ENCODE data around the gene COL4A2. TPM values are rescaled to one million over a fixed set of nuclear protein-coding genes. Genes with fewer than 3 reads are reported as not detected.
A peak's percentile ranks its signal among the peaks of the same experiment; 100 is the strongest.

COL4A2 gene
- total RNA-seq, 1 donor from 2014 or later, result 1,556 TPM

DNA sequence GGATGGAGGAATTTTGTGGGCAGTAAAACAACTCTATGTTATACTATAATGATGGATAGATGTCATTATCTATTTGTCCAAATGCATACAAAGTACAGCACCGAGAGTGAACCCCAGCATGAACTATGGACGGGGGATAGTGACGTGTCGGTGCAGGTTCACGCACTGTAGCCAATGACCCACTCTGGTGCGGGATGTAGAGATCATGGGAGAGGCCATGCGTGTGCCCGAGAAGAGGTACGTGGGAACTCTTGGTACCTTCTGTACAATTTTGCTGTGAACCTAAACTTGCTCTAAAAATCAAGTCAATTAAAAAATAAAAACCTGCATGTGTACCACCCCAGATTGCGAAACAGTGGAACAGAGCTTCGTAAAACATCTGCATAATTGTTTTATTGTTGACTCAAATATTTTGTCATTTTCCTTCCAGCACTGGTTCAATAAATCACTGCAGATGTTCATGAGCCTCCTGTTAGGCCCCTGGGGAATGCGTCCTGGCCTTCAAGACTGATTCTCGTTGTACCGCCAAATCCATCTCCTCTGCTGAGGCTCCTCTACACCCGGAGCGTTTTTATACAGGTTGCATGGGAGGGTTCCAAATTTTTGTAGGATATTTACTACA, 31.0 kb upstream of the COL4A2 start:
- H3K9me3 Mint-ChIP-seq (ENCODE audit: unreplicated experiment), result no peaks in the 10 kb centered on the region
- no peak overlapping the region for H3K4me3 Mint-ChIP-seq (ENCODE audit: unreplicated experiment)
- H3K27me3 Mint-ChIP-seq (ENCODE audit: unreplicated experiment), result peaks cover 9% of the 10 kb centered on the region
- no peak overlapping the region for H3K27ac Mint-ChIP-seq (ENCODE audit: unreplicated experiment)
- no peak for DNase-seq (ENCODE audit: low spot score)
- TF ChIP-seq, protein P1, sequence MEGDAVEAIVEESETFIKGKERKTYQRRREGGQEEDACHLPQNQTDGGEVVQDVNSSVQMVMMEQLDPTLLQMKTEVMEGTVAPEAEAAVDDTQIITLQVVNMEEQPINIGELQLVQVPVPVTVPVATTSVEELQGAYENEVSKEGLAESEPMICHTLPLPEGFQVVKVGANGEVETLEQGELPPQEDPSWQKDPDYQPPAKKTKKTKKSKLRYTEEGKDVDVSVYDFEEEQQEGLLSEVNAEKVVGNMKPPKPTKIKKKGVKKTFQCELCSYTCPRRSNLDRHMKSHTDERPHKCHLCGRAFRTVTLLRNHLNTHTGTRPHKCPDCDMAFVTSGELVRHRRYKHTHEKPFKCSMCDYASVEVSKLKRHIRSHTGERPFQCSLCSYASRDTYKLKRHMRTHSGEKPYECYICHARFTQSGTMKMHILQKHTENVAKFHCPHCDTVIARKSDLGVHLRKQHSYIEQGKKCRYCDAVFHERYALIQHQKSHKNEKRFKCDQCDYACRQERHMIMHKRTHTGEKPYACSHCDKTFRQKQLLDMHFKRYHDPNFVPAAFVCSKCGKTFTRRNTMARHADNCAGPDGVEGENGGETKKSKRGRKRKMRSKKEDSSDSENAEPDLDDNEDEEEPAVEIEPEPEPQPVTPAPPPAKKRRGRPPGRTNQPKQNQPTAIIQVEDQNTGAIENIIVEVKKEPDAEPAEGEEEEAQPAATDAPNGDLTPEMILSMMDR (IDR thresholded peaks at IDR 0.05; ENCODE audit: unreplicated experiment), result no peak
- H3K36me3 Mint-ChIP-seq (ENCODE audit: low read depth, unreplicated experiment), result peaks cover 42% of the 10 kb centered on the region
- H3K4me1 Mint-ChIP-seq (ENCODE audit: unreplicated experiment), result peaks cover 62% of the 10 kb centered on the region

DNA sequence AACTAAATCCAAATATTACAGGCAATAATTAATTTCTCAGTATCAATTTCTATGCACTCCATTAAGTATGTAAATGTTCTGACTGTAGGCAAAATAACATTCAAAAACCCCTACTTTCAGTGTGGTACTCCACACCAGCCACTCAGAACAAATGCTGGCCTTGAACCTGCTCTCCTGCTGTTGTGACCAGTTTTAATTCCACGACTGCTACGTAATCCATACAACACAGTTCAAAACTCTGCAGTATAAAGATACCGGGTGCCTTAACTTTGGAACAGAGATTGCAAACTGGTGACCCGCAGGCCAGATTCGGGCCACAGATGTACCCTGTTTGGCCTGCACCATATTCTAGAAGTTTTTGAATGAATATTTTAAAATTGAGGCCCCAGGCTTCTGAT, 30.5 kb upstream of the COL4A2 start:
- Mint-ChIP-seq H3K4me3 (ENCODE audit: unreplicated experiment) (no peak overlapping the region), H3K27ac (ENCODE audit: unreplicated experiment) (no peak overlapping the region), H3K27me3 (ENCODE audit: unreplicated experiment) (peaks cover 10% of the 10 kb centered on the region), H3K9me3 (ENCODE audit: unreplicated experiment) (no peaks in the 10 kb centered on the region), H3K36me3 (ENCODE audit: low read depth, unreplicated experiment) (peaks cover 45% of the 10 kb centered on the region), H3K4me1 (ENCODE audit: unreplicated experiment) (peaks cover 61% of the 10 kb centered on the region)
- DNase-seq (ENCODE audit: low spot score), result no peak
- TF ChIP-seq, protein P1 (IDR thresholded peaks at IDR 0.05; ENCODE audit: unreplicated experiment), result no peak

DNA sequence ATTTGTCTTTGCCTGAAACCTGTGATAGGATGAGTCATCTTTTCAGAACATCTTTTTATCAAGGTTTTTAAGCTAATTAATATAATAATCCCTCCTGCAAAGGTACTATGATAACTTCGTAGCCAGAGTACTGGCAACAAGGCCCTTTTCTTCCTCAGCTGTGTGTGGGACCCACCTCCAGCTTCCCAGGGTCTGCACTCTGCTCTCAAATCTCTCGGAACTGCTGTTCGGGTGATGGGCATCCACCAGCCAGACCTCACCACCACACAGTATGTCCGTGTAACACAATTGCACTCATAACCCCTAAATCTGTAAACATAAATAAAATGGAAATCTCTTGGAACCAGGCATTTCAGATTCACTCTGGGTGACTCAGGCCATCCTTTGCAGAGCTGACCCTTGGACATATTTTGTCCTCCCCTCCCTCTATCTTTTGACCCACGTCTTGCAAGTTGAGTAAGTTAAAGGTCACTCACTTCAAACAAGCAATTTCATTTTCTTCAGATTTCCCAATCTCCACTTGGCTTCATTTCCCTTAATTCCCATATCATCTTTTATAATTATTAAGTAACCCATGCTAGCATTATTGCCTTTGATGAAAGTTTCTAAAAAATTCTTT, 29.6 kb upstream of the COL4A2 start:
- peaks cover 63% of the 10 kb centered on the region for H3K4me1 Mint-ChIP-seq (ENCODE audit: unreplicated experiment)
- H3K27ac Mint-ChIP-seq (ENCODE audit: unreplicated experiment), result no peak overlapping the region

DNA sequence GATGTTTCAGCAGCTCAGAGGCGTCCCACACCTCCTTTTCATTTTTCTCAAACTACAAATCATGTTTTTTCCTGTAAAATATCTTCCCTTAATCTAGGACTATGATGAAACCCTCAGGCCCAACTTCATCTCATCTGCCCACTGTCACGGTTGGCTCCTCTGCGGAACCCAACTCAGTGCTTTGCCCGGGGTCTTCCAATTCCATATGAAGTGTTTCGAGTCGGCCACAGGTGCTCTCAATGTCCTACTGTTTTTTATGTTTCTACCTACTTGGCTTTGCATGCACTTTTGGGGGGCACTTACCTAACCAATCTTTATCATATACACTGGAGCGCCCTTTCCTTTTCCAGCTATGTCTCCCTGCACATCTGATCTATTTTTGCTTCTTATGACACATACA, 28.2 kb upstream of the COL4A2 start:
- peaks cover 16% of the 10 kb centered on the region for H3K27me3 Mint-ChIP-seq (ENCODE audit: unreplicated experiment)
- H3K9me3 Mint-ChIP-seq (ENCODE audit: unreplicated experiment), result no peaks in the 10 kb centered on the region
- peak overlapping the region; percentile 22 for H3K27ac Mint-ChIP-seq (ENCODE audit: unreplicated experiment)
- DNase-seq (ENCODE audit: low spot score), result no peak
- H3K4me1 Mint-ChIP-seq (ENCODE audit: unreplicated experiment), result peaks cover 62% of the 10 kb centered on the region
- no peak overlapping the region for H3K4me3 Mint-ChIP-seq (ENCODE audit: unreplicated experiment)
- H3K36me3 Mint-ChIP-seq (ENCODE audit: low read depth, unreplicated experiment), result peaks cover 50% of the 10 kb centered on the region
- TF ChIP-seq, protein P1 (IDR thresholded peaks at IDR 0.05; ENCODE audit: unreplicated experiment), result no peak

More for the DNA sequence above, 29.6 kb upstream of the COL4A2 start:
- no peak for DNase-seq (ENCODE audit: low spot score)
- no peaks in the 10 kb centered on the region for H3K9me3 Mint-ChIP-seq (ENCODE audit: unreplicated experiment)
- peaks cover 48% of the 10 kb centered on the region for H3K36me3 Mint-ChIP-seq (ENCODE audit: low read depth, unreplicated experiment)
- peaks cover 13% of the 10 kb centered on the region for H3K27me3 Mint-ChIP-seq (ENCODE audit: unreplicated experiment)
- no peak overlapping the region for H3K4me3 Mint-ChIP-seq (ENCODE audit: unreplicated experiment)
- TF ChIP-seq, protein P1 (IDR thresholded peaks at IDR 0.05; ENCODE audit: unreplicated experiment), result no peak

DNA sequence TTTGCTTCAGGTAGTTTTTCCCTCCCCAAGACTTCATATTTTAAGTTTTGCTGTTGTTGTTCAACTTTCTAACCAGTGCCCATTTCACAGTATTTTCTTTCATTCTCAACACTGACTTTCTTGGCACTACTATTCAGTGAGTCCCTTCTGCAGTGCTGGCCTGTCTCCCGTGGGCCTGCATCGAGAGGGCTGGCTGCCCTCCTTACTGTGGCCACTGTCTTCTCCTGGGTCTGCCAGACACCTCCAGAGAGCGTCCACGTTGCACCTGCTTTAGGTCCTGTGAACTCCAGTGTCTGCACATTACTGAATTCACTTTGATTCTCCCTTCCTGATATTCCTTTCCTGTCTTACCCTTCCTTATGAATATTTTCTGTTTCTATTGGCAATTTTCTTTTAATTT, 27.4 kb upstream of the COL4A2 start:
- Mint-ChIP-seq H3K4me3 (ENCODE audit: unreplicated experiment) (no peak overlapping the region), H3K36me3 (ENCODE audit: low read depth, unreplicated experiment) (peaks cover 55% of the 10 kb centered on the region), H3K27ac (ENCODE audit: unreplicated experiment) (no peak overlapping the region), H3K4me1 (ENCODE audit: unreplicated experiment) (peaks cover 70% of the 10 kb centered on the region), H3K27me3 (ENCODE audit: unreplicated experiment) (peaks cover 12% of the 10 kb centered on the region), H3K9me3 (ENCODE audit: unreplicated experiment) (no peaks in the 10 kb centered on the region)
- TF ChIP-seq, protein P1 (IDR thresholded peaks at IDR 0.05; ENCODE audit: unreplicated experiment), result no peak
- no peak for DNase-seq (ENCODE audit: low spot score)
